Hepatocyte (in vitro differentiated cells): Measurements from ENCODE around the gene CD58.

Source experiments
- CTCF ChIP-seq: fragments of 200-600 bp; sonication (generic); IDR thresholded peaks from 2 replicates; pipeline ENCODE4 v1.5.1; 2016; ENCODE audit warnings: antibody characterized with exemption, mild to moderate bottlenecking; ENCODE audit not compliant: poor library complexity
- EZH2 ChIP-seq: fragments of 200-600 bp; sonication (generic); IDR thresholded peaks from 2 replicates; pipeline ENCODE4 v1.6.1; 2016; ENCODE audit warnings: antibody characterized with exemption, mild to moderate bottlenecking, borderline replicate concordance
- EZH2phosphoT487 ChIP-seq: fragments of 200-600 bp; sonication (generic); IDR thresholded peaks from one replicate; pipeline ENCODE4 v1.6.1; 2018; ENCODE audit warnings: antibody characterized with exemption, mild to moderate bottlenecking, low read depth, moderate library complexity; ENCODE audit not compliant: unreplicated experiment, severe bottlenecking

- TF ChIP-seq CTCF (no peak), EZH2 (no peak), EZH2phosphoT487 (no peak)
Observed at GRCh38 chr1:116565222-116565621, 5.6 kb downstream of the CD58 start.
